ENCODE measurements around the gene PIGK. TPM values are rescaled to one million over a fixed set of nuclear protein-coding genes. Genes with fewer than 3 reads are reported as not detected.

The PIGK gene
- total RNA-seq, 1 experiment from 2014 or later: 23.3 TPM

GRCh38 chr1:77234096-77234495 is 14.9 kb upstream of the PIGK start:
- Histone ChIP-seq H3K9me2 (ENCODE audit: insufficient read depth) (no peaks in the 10 kb centered on the region), H3K27me3 (ENCODE audit: insufficient read depth, low read length) (no peaks in the 10 kb centered on the region), H3K4me1 (ENCODE audit: control insufficient read depth in 1 of 2, insufficient read depth in 2 of 2, low read length in 2 of 2) (no peaks in the 10 kb centered on the region), H3K27ac (ENCODE audit: low read depth, low read length) (no peak overlapping the region), H4K20me1 (ENCODE audit: insufficient read depth) (no peaks in the 10 kb centered on the region), H3K9me3 (ENCODE audit: control insufficient read depth in 1 of 2, insufficient read depth in 1 of 2, low read depth in 1 of 2, low read length in 2 of 2) (no peaks in the 10 kb centered on the region), H3K9ac (ENCODE audit: low read length) (no peak overlapping the region), H3K79me2 (ENCODE audit: insufficient read depth, low read length) (no peaks in the 10 kb centered on the region), H3K36me3 (ENCODE audit: control insufficient read depth in 1 of 2, insufficient read depth in 2 of 2, low read length in 2 of 2) (no peaks in the 10 kb centered on the region), H3K4me3 (replicated peaks in 1 of 2; ENCODE audit: low read depth in 1 of 2, low read length in 2 of 2) (no peak overlapping the region), H2AFZ (ENCODE audit: low read depth, low read length, poor library complexity, severe bottlenecking) (no peak overlapping the region), H3K4me2 (ENCODE audit: low read length) (no peak overlapping the region)
- TF ChIP-seq POLR2AphosphoS5 (IDR thresholded peaks at IDR 0.05; ENCODE audit: low read depth, low read length): no peak
- TF ChIP-seq ZBTB33 (IDR thresholded peaks at IDR 0.05; ENCODE audit: extremely low read depth, insufficient replicate concordance, low read length): no peak
- TF ChIP-seq CBX3 (IDR thresholded peaks at IDR 0.05; ENCODE audit: low read depth): no peak
- no peak for TF ChIP-seq MAX (IDR thresholded peaks at IDR 0.05)
- TF ChIP-seq SIN3A (IDR thresholded peaks at IDR 0.05; ENCODE audit: low read depth): no peak
- TF ChIP-seq SP1 (IDR thresholded peaks at IDR 0.05; ENCODE audit: low read depth): no peak
- TF ChIP-seq REST (IDR thresholded peaks at IDR 0.05; ENCODE audit: low read depth): no peak
- TF ChIP-seq EZH2 (IDR thresholded peaks at IDR 0.05): no peak
- TF ChIP-seq ZNF274 (IDR thresholded peaks at IDR 0.05; ENCODE audit: low read depth, low read length): no peak
- TF ChIP-seq TCF7L2 (IDR thresholded peaks at IDR 0.05; ENCODE audit: borderline replicate concordance, extremely low read depth, insufficient read depth, insufficient read length): no peak
- TF ChIP-seq CTCF (IDR thresholded peaks at IDR 0.05 in 2 of 3, conservative IDR thresholded peaks at IDR 0.05 in 1 of 3; ENCODE audit: borderline replicate concordance in 1 of 3, insufficient read depth in 1 of 3, low read depth in 2 of 3, low read length in 2 of 3): no peak
- no peak for TF ChIP-seq JUND (IDR thresholded peaks at IDR 0.05)
- no peak for TF ChIP-seq EGR1 (IDR thresholded peaks at IDR 0.05; ENCODE audit: low read depth)
- no peak for TF ChIP-seq EZH2phosphoT487 (IDR thresholded peaks at IDR 0.05; ENCODE audit: borderline replicate concordance)
- TF ChIP-seq RAD21 (IDR thresholded peaks at IDR 0.05; ENCODE audit: low read depth): no peak
- no peak for TF ChIP-seq YY1 (IDR thresholded peaks at IDR 0.05; ENCODE audit: extremely low read depth, insufficient replicate concordance, low read depth, low read length)
- no peak for TF ChIP-seq SRF (IDR thresholded peaks at IDR 0.05; ENCODE audit: low read depth)
- TF ChIP-seq ZFX (IDR thresholded peaks at IDR 0.05): no peak
- TF ChIP-seq CEBPB (IDR thresholded peaks at IDR 0.05; ENCODE audit: low read depth): no peak
- intact Hi-C loops (cut with micrococcal nuclease): no loop called here
- ChIA-PET POLR2A (no interaction called here), RAD21 (ENCODE audit: low non-redundant PET in 1 of 2, low total read pairs in 2 of 2, uncharacterized antibody in 2 of 2, unreplicated experiment in 2 of 2) (no interaction called here), CTCF (no interaction called here)
- BruUV-seq (replicated peaks): no TSS peak
- DNase-seq (ENCODE audit: low read depth, low spot score): no peak
- no peak for ATAC-seq

Measured in HCT116 (cell line).